Activated naive CD4-positive, alpha-beta T cell treated with anti-CD3 and anti-CD28 coated beads, Interleukin-2, amount 50 U/mL, for 24 hours (primary cell): ENCODE results near the gene IRAK2.
"Not testable (repeated sequence)": the region's sequence is repeated elsewhere in the genome, so short reads cannot be mapped to it uniquely, and the experiment has no call there.

Experiments used
- H3K27ac Mint-ChIP-seq: one replicate; pipeline ENCODE4 v1.8.0; 2021; ENCODE audit warnings: mild to moderate bottlenecking, mixed read lengths
- H3K27me3 Mint-ChIP-seq: one replicate; pipeline ENCODE4 v1.8.0; 2021; ENCODE audit warnings: mixed read lengths
- H3K36me3 Mint-ChIP-seq: one replicate; pipeline ENCODE4 v1.8.0; 2021; ENCODE audit warnings: mixed read lengths
- H3K4me1 Mint-ChIP-seq: one replicate; pipeline ENCODE4 v1.8.0; 2021; ENCODE audit warnings: mixed read lengths
- H3K4me3 Mint-ChIP-seq: one replicate; pipeline ENCODE4 v1.8.0; 2021; ENCODE audit warnings: mild to moderate bottlenecking, mixed read lengths
- H3K9me3 Mint-ChIP-seq: one replicate; pipeline ENCODE4 v1.8.0; 2021; ENCODE audit warnings: mixed read lengths

IRAK2 gene

GRCh38 chr3:10150987-10151386 lies 13.7 kb upstream of the IRAK2 start:
- Mint-ChIP-seq H3K36me3 (peaks cover 6% of the 10 kb centered on the region), H3K27ac (no peak overlapping the region)

GRCh38 chr3:10154335-10155122 lies 10.2 kb upstream of the IRAK2 start:
- no peaks in the 10 kb centered on the region for H3K4me1 Mint-ChIP-seq

More at GRCh38 chr3:10150987-10151386, 13.7 kb upstream of the IRAK2 start:
- Mint-ChIP-seq H3K4me1 (peaks cover 13% of the 10 kb centered on the region), H3K27me3 (no peaks in the 10 kb centered on the region), H3K4me3 (no peak overlapping the region), H3K9me3 (no peaks in the 10 kb centered on the region)

DNA sequence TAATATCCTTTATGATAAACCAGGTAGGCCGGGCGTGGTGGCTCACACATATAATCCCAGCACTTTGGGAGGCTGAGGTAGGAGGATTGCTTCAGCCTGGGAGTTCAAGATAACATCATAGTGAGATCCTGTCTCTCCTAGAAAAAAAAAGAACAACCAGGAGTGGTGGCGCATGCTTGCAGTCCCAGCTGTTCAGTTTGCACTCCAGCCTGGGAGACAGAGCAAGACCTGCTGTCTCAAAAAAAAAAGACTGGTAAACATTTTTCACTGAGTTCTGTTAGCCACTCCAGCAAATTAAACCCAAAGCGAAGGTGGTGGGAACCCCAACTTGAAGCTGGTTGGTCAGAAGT lies 9.6 kb upstream of the IRAK2 start:
- Mint-ChIP-seq H3K4me1 (no peaks in the 10 kb centered on the region), H3K4me3 (no peak overlapping the region), H3K36me3 (peaks cover 4% of the 10 kb centered on the region), H3K27me3 (no peaks in the 10 kb centered on the region), H3K9me3 (no peaks in the 10 kb centered on the region), H3K27ac (no peak overlapping the region)

More at GRCh38 chr3:10154335-10155122, 10.2 kb upstream of the IRAK2 start:
- Mint-ChIP-seq H3K9me3 (no peaks in the 10 kb centered on the region), H3K27ac (peak overlapping the region; percentile 63), H3K27me3 (no peaks in the 10 kb centered on the region), H3K36me3 (peaks cover 6% of the 10 kb centered on the region), H3K4me3 (no peak overlapping the region)

DNA sequence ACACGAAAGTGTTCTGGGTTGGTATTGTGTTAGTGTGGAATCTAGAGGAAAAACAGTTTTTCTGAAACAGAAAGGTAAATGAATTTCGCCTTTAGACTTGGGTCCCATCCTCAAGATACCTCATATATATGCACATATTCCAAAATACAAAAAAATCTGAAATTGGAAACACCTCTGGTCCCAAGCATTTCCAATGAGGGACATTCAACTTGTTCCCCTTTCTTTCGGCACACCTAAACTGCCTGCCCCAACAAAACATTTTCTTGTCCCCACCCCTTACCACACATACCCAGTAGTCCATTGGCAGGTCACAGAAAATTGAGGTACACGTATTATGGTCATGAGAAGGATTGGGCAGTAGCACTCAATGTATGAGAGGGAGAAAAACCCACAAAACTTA lies 9.1 kb upstream of the IRAK2 start:
- no peak overlapping the region for H3K27ac Mint-ChIP-seq

DNA sequence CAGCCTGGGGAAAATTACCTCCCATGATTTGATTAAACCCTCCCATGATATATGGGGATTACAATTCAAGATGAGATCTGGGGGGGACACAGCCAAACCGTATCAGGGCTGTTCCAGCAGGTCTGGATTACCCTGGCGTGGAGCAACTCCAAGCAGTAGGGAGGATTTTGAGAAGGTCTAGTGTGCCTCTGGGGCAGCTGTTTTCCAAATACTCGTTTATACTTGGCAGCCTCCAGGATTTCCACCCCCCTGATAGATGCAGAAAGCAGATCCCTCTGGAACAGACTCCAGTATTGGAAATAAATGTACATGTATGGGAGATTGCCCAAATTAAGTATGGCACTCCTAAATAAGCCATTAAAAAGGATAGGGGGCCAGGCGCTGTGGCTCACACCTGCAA lies 7.7 kb upstream of the IRAK2 start:
- Mint-ChIP-seq H3K4me1 (no peaks in the 10 kb centered on the region), H3K36me3 (no peaks in the 10 kb centered on the region), H3K27ac (no peak overlapping the region), H3K9me3 (no peaks in the 10 kb centered on the region), H3K27me3 (no peaks in the 10 kb centered on the region), H3K4me3 (no peak overlapping the region)

More for the DNA sequence above, 9.1 kb upstream of the IRAK2 start:
- H3K9me3 Mint-ChIP-seq, result no peaks in the 10 kb centered on the region
- H3K27me3 Mint-ChIP-seq, result no peaks in the 10 kb centered on the region
- H3K36me3 Mint-ChIP-seq, result peaks cover 4% of the 10 kb centered on the region
- H3K4me3 Mint-ChIP-seq, result no peak overlapping the region
- no peaks in the 10 kb centered on the region for H3K4me1 Mint-ChIP-seq

GRCh38 chr3:10158555-10158954 lies 6.2 kb upstream of the IRAK2 start:
- H3K27me3 Mint-ChIP-seq, H3K36me3 Mint-ChIP-seq: not testable (repeated sequence)

GRCh38 chr3:10160346-10160745 lies 4.4 kb upstream of the IRAK2 start:
- Mint-ChIP-seq H3K27ac (no peak overlapping the region), H3K36me3 (no peaks in the 10 kb centered on the region), H3K4me1 (peaks cover 3% of the 10 kb centered on the region), H3K27me3 (no peaks in the 10 kb centered on the region), H3K4me3 (no peak overlapping the region), H3K9me3 (no peaks in the 10 kb centered on the region)

More at GRCh38 chr3:10158555-10158954, 6.2 kb upstream of the IRAK2 start:
- not testable (repeated sequence) for H3K9me3 Mint-ChIP-seq, H3K4me3 Mint-ChIP-seq, H3K27ac Mint-ChIP-seq, H3K4me1 Mint-ChIP-seq

DNA sequence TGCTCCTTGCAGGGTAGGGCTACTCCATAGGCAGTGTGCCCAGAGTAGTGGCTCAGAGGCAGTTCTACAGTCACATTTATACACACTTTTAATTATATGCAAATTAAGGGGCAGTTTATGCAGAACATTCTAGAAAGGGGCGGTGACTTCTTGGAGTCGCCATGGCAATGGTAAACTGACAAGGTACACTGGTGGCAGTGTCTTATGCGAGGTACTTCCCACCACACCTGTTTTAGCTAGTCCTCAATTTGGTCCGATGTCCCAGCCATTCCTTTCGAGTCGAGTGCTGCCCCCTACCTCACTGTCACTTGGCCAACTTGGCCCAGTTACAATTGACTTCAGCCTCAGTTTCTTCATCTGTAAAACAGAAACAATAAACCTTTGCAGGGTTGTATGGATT lies 3.8 kb upstream of the IRAK2 start:
- Mint-ChIP-seq H3K27me3 (no peaks in the 10 kb centered on the region), H3K27ac (no peak overlapping the region), H3K4me1 (peaks cover 5% of the 10 kb centered on the region), H3K9me3 (no peaks in the 10 kb centered on the region), H3K36me3 (no peaks in the 10 kb centered on the region), H3K4me3 (no peak overlapping the region)

DNA sequence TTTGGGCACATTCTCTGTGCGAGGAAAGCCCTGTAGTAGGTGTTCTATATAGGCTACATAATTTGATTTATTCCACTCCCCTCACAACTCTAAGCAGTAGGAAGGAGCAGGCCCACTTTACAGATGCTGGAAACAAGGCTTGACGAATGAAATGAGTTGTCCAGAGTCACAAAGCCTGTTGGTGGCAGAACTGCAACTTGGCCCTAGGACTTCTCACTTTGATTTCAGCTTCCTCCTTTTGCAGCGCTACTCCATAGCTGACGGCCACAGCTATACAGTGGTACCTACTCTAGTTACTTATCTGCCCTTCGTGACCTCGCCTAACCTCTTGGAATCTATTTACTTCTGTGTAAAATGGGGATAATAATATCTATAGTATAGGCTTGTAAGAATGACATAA lies 2.5 kb upstream of the IRAK2 start:
- Mint-ChIP-seq H3K4me3 (no peak overlapping the region), H3K27me3 (no peaks in the 10 kb centered on the region), H3K27ac (no peak overlapping the region), H3K4me1 (peaks cover 17% of the 10 kb centered on the region), H3K9me3 (no peaks in the 10 kb centered on the region), H3K36me3 (no peaks in the 10 kb centered on the region)

GRCh38 chr3:10164201-10164545 lies 546 bp upstream of the IRAK2 start:
- peaks cover 24% of the 10 kb centered on the region for H3K4me1 Mint-ChIP-seq
- H3K36me3 Mint-ChIP-seq, H3K27me3 Mint-ChIP-seq, H3K9me3 Mint-ChIP-seq, H3K27ac Mint-ChIP-seq: not testable (repeated sequence)
- peak overlapping the region; percentile 77 for H3K4me3 Mint-ChIP-seq

DNA sequence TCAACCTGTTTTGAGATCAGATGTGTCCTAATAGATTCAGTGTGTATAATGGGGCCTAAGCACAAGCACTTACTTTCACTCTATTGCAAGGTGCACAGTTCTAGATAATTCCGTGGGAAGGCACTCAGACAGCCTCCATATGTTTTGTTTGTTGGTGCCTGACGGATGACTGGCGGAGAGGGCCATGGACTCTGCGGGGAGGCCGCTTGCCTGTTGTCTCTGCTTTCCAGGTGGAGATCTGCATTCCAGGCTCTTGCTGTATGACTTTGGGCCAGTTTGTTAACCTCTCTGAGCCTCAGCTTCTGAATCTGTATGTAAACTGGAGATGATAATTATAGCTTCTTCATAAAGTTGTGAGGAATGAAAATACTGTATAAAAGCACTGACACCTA lies 1.5 kb downstream of the IRAK2 start:
- peaks cover 27% of the 10 kb centered on the region for H3K4me1 Mint-ChIP-seq
- H3K4me3 Mint-ChIP-seq, result peak overlapping the region; percentile 42
- no peaks in the 10 kb centered on the region for H3K9me3 Mint-ChIP-seq
- peak overlapping the region; percentile 30 for H3K27ac Mint-ChIP-seq
- no peaks in the 10 kb centered on the region for H3K27me3 Mint-ChIP-seq
- peaks cover 4% of the 10 kb centered on the region for H3K36me3 Mint-ChIP-seq

- Mint-ChIP-seq H3K27me3 (no peaks in the 10 kb centered on the region), H3K36me3 (peaks cover 4% of the 10 kb centered on the region), H3K9me3 (no peaks in the 10 kb centered on the region), H3K4me3 (no peak overlapping the region), H3K4me1 (peaks cover 27% of the 10 kb centered on the region), H3K27ac (no peak overlapping the region)
Observed at GRCh38 chr3:10169000-10169496, 4.3 kb downstream of the IRAK2 start.

GRCh38 chr3:10170915-10171478 lies 6.3 kb downstream of the IRAK2 start:
- peaks cover 26% of the 10 kb centered on the region for H3K4me1 Mint-ChIP-seq
- peaks cover 4% of the 10 kb centered on the region for H3K36me3 Mint-ChIP-seq
- no peaks in the 10 kb centered on the region for H3K27me3 Mint-ChIP-seq
- no peak overlapping the region for H3K27ac Mint-ChIP-seq
- no peaks in the 10 kb centered on the region for H3K9me3 Mint-ChIP-seq
- H3K4me3 Mint-ChIP-seq, result no peak overlapping the region

DNA sequence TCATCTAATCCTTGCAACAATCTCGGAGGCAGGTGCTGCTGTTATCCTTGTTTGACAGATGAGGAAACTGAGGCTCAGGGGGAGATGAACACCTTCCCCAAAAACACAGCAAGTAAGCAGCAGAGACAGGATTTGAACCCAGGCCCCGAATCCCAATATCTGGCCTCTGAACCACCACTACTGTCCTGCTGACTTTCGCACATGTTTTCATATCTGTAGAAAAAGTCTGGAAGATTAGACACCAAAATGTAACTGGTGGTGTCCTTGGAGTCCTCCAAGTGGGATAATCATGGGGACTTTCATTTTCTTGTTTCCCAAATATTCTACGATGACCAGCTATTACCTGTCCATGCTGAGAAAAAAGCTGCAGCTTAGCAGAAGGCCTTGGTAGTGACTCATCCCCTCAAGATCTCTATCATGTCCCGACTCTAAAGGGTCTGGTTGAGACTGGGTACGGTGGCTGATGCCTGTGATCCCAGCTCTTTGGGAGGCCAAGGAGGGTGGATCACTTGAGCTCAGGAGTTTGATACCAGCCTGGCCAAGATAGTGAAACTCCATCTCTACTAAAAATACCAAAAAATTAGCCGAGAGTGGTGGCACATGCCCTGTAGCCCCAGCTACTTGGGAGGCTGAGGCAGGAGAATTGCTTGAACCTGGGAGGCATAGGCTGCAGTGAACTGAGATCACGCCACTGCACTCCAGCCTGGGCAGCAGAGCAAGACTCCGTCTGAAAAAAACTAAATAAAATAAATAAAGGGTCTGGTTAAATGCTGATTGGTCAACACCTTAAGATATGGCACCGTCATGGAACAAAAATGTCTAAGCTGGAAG lies 8.6 kb downstream of the IRAK2 start:
- Mint-ChIP-seq H3K9me3 (no peaks in the 10 kb centered on the region), H3K4me1 (peaks cover 13% of the 10 kb centered on the region), H3K27me3 (no peaks in the 10 kb centered on the region), H3K4me3 (no peak overlapping the region), H3K27ac (no peak overlapping the region), H3K36me3 (peaks cover 4% of the 10 kb centered on the region)

DNA sequence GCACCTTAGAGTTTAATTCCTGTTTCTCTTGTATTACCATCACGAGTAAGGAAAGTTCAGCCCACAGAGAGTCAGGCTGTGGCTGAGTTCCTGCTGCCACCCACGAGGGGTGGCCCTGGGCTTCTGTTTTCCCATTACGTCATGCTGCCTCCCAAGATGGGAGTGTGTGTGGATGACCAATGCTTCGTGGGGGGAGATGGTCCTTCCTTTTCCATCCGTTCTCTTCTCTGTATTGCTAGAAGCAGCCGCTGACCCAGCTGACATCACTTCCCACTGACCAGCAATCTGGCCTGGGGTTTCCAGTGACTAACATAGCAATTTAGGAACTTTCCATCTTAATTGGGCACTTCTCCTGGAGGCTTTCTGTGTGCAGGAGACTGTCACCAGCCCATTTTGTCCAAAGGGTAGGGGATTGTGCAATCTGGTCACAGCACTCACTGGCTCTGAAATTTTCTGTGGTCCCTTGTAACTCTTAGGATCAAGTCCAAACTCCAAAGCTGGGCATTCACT lies 9.3 kb downstream of the IRAK2 start:
- H3K27ac Mint-ChIP-seq, result no peak overlapping the region

GRCh38 chr3:10175334-10175733 lies 10.6 kb downstream of the IRAK2 start:
- not testable (repeated sequence) for H3K27ac Mint-ChIP-seq, H3K27me3 Mint-ChIP-seq, H3K9me3 Mint-ChIP-seq, H3K4me3 Mint-ChIP-seq, H3K36me3 Mint-ChIP-seq
- H3K4me1 Mint-ChIP-seq, result peaks cover 15% of the 10 kb centered on the region

More for the DNA sequence above, 9.3 kb downstream of the IRAK2 start:
- no peaks in the 10 kb centered on the region for H3K27me3 Mint-ChIP-seq
- H3K4me3 Mint-ChIP-seq, result no peak overlapping the region
- peaks cover 2% of the 10 kb centered on the region for H3K36me3 Mint-ChIP-seq
- peaks cover 11% of the 10 kb centered on the region for H3K4me1 Mint-ChIP-seq
- no peaks in the 10 kb centered on the region for H3K9me3 Mint-ChIP-seq
